GM19438 (cell line): ENCODE results near the gene ASCL3.
"Not testable (repeated sequence)": the region's sequence is repeated elsewhere in the genome, so short reads cannot be mapped to it uniquely, and the experiment has no call there.

ENCODE experiments used
- ATAC-seq: cut with Tn5 transposase; IDR thresholded peaks from one replicate; pipeline ENCODE4 v1.9.1; 2021; ENCODE audit warnings: low read depth; ENCODE audit not compliant: unreplicated experiment

ASCL3 gene

GRCh38 chr11:8948886-8949285, 6.1 kb upstream of the ASCL3 start:
- no peak for ATAC-seq

DNA sequence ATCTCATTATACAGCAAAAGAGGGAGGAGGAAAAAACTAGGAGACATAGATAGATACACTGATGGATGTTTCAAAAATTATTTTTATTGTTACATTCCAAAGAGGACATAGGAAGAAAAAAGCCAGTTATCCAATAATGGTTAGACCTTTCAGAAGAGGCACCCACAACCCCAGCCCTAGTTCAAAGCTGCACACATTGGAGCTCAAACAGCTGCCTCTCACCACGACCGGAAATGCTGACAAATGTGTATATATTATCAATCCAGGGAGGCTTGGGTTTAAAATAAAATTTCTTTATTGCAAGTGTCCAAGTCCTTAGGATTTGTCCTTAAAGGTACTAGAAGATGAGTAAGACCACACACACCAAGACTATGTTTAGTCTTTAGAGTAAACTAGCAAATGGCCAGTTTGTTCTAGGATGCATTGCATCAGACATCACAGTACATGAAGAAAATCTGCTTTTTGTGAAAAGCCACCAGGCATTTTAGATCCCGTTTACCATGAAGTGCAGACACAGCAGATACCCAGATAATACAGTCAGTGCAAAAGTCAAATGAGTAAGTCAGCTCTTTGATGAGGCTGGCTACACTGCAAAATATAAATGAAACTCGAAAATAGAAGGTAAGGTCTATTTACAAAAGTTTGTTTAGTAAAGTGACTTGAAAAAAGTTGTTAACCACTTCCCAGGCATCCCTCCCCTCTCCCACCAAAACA, 4.6 kb upstream of the ASCL3 start:
- no peak for ATAC-seq

DNA sequence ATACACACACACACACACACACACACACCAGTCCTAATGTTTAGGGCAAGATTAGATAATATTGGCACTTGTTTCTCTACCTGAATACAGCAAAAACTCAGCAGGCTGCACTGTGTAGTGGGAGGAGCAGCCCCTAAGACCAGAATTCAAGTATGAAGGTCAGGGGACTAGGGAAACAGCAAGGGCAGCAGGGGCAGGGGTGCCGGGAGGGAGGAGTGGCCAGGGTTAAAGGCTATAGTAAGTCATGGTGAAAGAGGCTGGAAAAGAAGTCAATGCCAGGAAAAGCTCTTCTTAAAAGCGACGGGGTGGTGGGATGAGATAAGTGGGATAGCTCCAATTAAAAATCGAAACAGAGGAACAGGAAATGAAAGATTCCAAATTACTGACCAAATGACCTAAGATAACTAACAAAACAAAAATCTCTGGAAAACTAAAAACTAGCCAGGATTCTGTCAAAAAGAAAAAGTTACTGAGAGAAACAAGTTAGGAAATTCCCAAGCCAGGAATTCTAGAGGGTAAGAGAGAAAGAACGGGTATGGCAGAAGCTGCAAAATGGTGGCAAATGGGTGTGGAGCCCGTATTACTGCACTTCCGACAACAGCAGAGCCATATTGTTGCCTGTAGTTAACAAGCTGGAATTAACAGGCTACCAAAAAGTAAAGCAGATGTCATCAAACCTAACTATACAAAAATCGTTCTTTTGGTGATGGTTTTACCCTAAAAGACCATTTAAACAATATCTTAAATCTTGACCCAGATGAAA, 1.3 kb downstream of the ASCL3 start:
- ATAC-seq = no peak

GRCh38 chr11:8937659-8938058, 5.2 kb downstream of the ASCL3 start:
- no peak for ATAC-seq

DNA sequence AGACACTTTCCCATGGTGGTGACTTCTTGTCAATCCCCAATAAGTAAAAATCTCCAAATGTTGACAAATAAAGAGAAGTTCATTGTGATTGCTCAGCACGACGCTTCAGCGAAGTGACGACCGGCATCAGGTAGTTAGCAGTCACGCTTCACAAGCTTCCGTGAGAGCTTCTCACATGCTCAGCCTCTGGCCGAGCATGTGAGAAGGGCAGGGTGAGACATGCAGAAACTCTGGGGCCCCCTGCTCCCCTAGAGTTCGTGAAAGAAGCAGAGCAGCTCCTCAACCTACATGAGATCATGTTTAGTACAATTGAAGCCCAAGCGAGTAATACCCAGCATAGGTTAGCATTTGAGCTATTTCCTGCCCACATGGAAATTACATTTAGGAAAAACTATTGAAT, 5.7 kb downstream of the ASCL3 start:
- no peak for ATAC-seq

DNA sequence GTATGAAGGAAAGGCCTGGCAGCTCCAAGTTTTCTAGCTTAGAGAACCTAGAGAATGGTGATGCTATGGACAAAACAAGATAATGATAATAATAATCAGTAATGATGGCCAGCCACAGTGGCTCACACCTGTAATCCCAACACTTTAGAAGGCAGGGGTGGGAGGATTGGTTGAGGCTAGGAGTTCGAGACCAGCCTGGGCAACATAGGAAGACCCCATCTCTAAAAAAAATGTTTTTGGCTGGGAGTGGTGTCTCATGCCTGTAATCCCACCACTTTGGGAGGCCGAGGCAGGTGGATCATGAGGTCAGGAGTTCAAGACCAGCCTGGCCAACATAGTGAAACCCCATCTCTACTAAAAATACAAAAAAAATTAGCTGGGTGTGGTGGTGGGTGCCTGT, 7.0 kb downstream of the ASCL3 start:
- ATAC-seq = not testable (repeated sequence)

- ATAC-seq = no peak
These were observed 7.9 kb downstream of the ASCL3 start for GRCh38 chr11:8934742-8935488.

DNA sequence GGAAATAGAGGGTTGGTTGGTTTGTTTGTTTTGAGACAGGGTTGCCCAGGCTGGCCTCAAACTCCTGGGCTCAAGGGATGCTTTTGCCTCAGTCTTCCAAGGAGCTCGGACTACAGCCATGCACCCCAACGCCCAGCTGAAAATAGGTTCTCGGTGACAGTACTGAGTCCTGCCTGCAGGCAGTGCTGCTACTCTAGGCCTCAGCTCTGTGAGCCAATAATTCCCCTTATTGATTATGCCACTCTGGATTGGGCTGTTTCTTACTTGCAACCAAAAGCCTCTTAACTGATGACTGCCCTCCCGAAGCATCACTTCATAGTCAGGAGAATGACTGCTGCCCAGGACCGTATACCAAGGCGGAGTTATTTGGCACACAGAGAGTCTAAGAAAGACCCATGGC, 8.9 kb downstream of the ASCL3 start:
- ATAC-seq = no peak

DNA sequence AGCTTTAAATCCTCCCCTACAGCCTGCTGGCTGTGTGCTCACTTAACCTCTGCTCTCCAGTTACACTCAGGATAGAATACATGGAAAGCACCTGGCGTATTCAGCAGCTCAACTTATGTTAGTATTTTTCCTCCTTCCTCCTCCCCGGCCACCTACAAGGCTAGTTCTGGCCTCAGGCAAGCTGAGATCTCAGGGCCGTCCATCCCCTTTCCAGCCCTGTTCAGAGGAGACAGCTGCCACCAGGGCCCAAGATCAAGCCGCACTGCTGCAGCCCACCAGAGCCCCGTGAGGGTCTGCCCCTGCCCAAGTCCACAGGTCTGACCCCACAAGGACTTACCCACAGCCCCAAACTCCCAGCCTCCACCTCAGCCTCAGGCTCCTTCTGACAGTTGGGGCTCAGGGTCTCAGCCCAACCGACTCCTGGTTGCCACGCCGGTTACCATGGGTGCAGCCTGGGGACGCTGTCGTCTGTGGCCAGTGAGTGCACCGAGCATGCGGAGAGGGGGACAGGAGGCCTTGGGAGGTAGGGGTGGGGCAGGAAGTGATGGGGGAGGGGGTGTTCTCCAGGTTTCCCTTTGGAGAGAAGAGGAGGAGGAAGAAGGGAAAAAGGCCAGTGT, 10.1 kb downstream of the ASCL3 start, which contains the start of gene C11orf16:
TSS of gene C11orf16 (minus strand) at position 384 of the 617 bp plus-strand sequence. CDS start 639 bp downstream, outside the sequence.
- ATAC-seq = no peak

DNA sequence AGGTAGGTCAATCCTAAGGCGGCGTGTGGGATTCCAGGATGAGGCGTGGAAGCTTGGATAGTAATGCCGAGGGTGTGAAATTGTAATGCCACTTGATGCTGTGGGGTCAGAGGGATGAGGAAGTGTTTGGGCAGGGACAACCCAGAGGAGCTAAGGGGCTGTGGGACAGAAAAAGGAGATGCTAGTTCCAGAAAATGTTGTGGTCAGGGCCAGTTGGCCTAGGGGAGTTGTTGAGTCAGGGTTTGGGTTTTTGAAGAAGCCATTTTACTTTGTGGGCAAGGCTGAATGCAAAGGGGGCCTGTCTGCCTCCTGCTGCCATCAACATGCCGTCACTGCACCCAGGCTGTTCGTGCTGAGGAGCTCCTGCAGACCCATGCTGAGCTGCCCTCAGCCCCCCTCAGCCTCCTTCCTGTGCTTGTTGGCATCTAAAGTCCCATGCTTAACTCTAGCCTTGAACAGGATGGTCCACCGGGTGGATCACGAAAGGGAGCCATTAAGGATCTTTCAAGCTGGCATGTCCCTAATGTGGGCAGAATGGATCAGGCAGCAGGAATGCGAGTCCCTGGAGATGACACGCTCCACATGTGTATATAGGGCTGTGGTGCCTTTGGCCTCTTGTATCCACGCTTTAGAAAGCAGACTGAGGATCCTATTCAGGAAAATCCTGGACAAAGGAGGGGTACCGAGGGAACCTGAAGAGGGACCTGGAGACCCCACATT, 12.2 kb downstream of the ASCL3 start:
- ATAC-seq = no peak

GRCh38 chr11:8928981-8929615, 13.7 kb downstream of the ASCL3 start:
- ATAC-seq = no peak

DNA sequence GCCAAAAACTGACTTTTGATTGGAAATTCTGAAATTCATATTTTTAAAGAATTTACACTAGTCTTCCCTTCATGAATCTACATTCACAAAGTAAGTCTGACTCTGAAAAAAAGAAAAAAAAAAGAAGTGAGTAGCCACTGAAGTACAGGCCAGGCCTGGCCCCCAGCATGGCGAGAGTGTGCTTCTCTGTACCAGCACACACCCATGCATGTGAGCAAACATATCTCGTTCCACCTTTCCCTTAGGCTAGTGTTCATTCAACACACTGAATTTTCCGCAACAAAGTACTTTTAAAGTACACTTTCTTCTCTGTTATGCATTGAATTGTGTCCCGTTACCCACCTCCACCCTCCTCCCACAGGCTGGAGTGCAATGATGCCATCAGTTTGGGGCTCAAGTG, 14.6 kb downstream of the ASCL3 start:
- ATAC-seq = no peak

DNA sequence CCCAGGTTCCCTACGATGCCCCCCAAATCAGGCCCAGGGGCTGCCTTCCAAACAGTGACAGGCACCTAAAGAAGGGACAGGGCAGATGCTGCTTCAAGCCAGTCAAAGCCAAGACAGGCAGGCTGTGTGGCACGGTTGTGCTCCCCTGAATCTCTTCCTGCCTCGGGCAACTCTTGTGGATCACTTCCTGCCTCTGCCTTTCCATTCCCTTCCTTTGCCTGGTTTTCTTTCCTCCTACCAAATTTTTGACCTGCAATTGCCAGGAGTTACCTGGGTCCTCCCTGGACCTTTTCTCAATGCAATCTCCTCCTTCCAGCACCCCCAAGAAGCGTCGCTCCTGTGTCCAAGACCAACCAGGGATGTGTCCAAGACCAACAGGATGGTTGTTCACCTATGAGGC, 15.6 kb downstream of the ASCL3 start:
- no peak for ATAC-seq

- ATAC-seq = no peak
These were observed 16.6 kb downstream of the ASCL3 start for GRCh38 chr11:8926236-8926635.

DNA sequence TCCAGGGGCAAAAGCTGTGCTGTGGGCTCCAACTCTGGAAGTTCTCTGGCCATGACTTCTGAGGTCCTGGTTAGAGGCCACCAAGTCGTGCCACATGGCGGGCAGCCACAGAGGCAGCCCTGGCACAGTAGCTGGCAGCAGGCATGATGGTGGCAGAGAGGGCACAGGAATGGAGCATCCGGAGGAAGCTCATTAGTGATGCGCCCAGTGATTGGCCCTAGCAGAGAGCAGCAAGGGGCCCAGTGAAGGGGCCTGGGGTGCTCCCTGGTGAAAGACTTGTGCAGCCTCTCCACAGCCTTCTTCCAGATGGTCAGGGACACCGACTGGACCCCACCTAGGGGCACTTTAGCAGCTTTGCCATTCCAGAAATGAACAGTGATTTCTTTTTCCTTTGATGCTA, 17.1 kb downstream of the ASCL3 start:
- ATAC-seq = no peak

GRCh38 chr11:8922691-8923090, 20.1 kb downstream of the ASCL3 start:
- ATAC-seq = no peak

DNA sequence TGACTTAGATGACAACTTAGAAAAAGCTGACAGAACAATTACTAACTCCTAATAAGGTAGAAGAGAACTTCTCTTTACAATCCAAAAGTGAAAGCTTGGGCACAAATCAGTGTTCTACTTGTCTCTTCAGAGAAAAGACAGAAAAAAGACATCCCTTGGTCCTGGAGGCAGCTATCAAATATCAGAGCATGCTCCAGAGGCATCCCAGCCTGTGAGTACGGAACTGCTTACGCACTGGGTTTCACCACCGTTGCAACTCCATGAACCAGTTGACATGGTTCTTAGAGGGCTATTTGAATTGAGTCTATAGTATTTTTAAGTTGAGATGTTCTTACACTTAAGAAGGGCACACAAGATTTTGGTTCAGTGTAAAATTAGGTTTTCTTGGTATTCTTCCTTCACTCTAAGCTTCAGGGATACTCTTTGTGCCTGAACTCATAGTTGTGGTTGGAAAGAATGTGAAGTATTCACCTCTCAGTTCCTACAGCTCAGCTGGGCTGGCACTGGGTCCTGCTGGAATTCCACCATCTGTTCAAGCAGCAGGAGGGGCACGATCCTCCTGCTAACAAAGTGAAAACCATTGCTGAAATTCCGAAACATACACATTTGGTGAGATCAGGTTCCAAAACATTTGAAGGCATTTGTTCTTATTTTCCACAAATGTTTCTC, 25.5 kb downstream of the ASCL3 start:
- no peak for ATAC-seq

GRCh38 chr11:8914661-8915018, 28.2 kb downstream of the ASCL3 start:
- no peak for ATAC-seq

GRCh38 chr11:8913961-8914660, 28.7 kb downstream of the ASCL3 start:
- ATAC-seq = no peak
